Lower lobe of right lung (tissue), 2 donors: ENCODE data around the gene SZRD1. TPM values are rescaled to one million over a fixed set of nuclear protein-coding genes. Genes with fewer than 3 reads are reported as not detected.

Source experiments
- ATAC-seq, 2 donors: fragments of 200-7000 bp; cut with Tn5 transposase; one replicate each; pipeline ENCODE4 v1.9.1; 2020 to 2022; ENCODE audit warnings: mild to moderate bottlenecking in 2 of 2, moderate library complexity in 2 of 2
- DNase-seq: peaks from one replicate; pipeline ENCODE4 v3.0.0-alpha.2; 2020
- H3K27ac ChIP-seq: fragments of 200-600 bp; one replicate; pipeline ENCODE4 v1.8.0; 2022
- H3K27me3 ChIP-seq: fragments of 200-600 bp; one replicate; pipeline ENCODE4 v1.8.0; 2022; ENCODE audit warnings: low read depth
- H3K36me3 ChIP-seq: fragments of 200-600 bp; one replicate; pipeline ENCODE4 v1.8.0; 2022; ENCODE audit warnings: mild to moderate bottlenecking
- H3K4me1 ChIP-seq: fragments of 200-600 bp; one replicate; pipeline ENCODE4 v1.8.0; 2022
- H3K4me3 ChIP-seq: fragments of 200-600 bp; one replicate; pipeline ENCODE4 v1.8.0; 2022; ENCODE audit warnings: mild to moderate bottlenecking
- H3K9me3 ChIP-seq: fragments of 200-600 bp; one replicate; pipeline ENCODE4 v1.8.0; 2022
- CTCF ChIP-seq: fragments of 200-600 bp; IDR thresholded peaks from one replicate; pipeline ENCODE4 v1.8.0; 2022; ENCODE audit warnings: antibody characterized with exemption, mild to moderate bottlenecking
- intact Hi-C: fragments of 100-400 bp; cut with DNase I; formaldehyde crosslinking; loops from one replicate; pipeline ENCODE4 v1.11.0; 2022
- long read RNA-seq: library from polyadenylated mRNA; unstranded; transcript quantifications from one replicate; pipeline ENCODE4 v2.0.0, GENCODE V29; 2021
- total RNA-seq: library from RNA; stranded (reverse); fragmentation: NEBNext Ultra II Directional; extraction: Animal tissue kit (Norgen Biotek cat#: 25700); gene quantifications from one replicate; pipeline ENCODE4 v1.2.1, GENCODE V29; 2021
- donor health status: DM: no; HTN: yes; CAD: no; lungs with severe emphysema.

Gene SZRD1, protein sequence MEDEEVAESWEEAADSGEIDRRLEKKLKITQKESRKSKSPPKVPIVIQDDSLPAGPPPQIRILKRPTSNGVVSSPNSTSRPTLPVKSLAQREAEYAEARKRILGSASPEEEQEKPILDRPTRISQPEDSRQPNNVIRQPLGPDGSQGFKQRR
- 111 TPM for total RNA-seq
- long read RNA-seq, transcript SZRD1-203 (4 exons, 892 nt) = minor isoform, 6 of 121 reads
- long read RNA-seq, transcript SZRD1-202 (3 exons, 3,447 nt) = major isoform, 26 of 121 reads
- long read RNA-seq, transcript SZRD1-201 (4 exons, 3,636 nt) = minor isoform, 13 of 121 reads
- long read RNA-seq, transcript SZRD1-210 (3 exons, 3,401 nt) = minor isoform, 12 of 121 reads
- long read RNA-seq, partial matches to known transcripts = 35 of 121 reads
- long read RNA-seq, other reads (novel, unspliced or antisense) = 29 of 121 reads

GRCh38 chr1:16366722-16367257, at the start of gene SZRD1:
Gene SZRD1, plus strand, starts transcription at chr1:16367242. Its CDS starts 16 bp downstream, at chr1:16367258.
- Histone ChIP-seq H3K9me3 (no peaks in the 10 kb centered on the region), H3K4me3 (peak within 1 kb of the TSS; percentile 96), H3K4me1 (peaks cover 42% of the 10 kb centered on the region), H3K27ac (peak within 1 kb of the TSS; percentile 92), H3K36me3 (no peaks in the 10 kb centered on the region), H3K27me3 (no peaks in the 10 kb centered on the region)
- no peak for TF ChIP-seq CTCF
- peak; percentile 96 to 98 for ATAC-seq
- DNase-seq = peak; percentile 98
- intact Hi-C loops = no loop called here

DNA sequence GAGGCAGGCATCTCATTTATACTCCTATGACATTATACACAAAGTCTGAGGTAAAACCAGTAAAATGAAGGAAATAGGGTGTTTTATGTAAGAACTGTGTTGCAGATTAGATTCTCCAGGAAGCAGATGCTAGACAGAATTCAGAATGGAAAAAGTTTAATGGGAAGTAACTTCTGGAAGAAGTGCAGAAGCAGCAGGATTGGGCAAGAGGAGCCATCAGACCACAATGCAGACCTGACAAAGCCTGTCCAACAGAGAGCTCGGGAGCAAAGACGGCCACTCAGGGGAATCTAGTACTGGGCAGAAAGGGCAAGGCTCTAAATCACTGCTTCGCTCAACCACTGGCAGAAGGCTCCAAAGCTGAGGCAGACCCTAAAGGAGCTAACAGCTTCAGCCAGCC, 48.5 kb upstream of the SZRD1 start:
- no peaks in the 10 kb centered on the region for H3K9me3 ChIP-seq
- DNase-seq (no peak), ATAC-seq (peak; percentile 47 to 71)
- TF ChIP-seq CTCF = no peak
- H3K4me3 ChIP-seq = no peak overlapping the region
- peaks cover 37% of the 10 kb centered on the region for H3K4me1 ChIP-seq
- H3K36me3 ChIP-seq = peaks cover 23% of the 10 kb centered on the region
- intact Hi-C loops = no loop called here
- H3K27me3 ChIP-seq = no peaks in the 10 kb centered on the region
- no peak overlapping the region for H3K27ac ChIP-seq

DNA sequence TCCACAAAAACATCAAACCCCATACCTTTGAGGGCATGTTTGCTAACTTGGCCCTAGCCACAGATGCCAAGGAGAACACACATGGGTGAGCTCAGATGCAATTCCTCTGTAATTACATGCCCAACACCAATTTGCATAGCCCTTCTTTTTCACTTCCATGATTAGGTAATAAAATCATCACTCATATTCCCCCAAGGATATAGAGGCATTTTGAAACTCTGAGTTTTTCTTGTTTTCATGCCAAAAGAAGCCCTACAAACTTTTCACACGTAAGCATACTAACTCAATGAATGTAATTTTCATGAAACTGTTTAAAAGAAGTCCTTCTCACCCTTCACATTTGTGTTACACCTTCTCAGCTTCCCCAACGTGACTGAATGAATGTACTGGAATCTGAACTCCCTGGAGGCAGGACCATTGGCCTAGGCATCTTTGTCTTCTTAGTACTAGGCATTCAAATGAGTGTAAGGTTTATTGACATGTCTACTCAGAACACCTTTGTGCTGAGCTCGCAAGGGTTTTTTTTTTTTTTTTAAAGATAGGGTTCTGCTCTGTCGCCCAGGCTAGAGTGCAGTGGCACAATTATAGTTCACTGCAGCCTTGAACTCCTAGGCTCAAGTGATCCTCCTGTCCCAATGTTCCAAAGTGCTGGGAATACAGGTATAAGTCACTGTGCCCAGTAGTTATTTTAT, 45.7 kb upstream of the SZRD1 start:
- DNase-seq (no peak), ATAC-seq (no peak)
- no peak overlapping the region for H3K4me3 ChIP-seq
- no peak for TF ChIP-seq CTCF
- H3K36me3 ChIP-seq = peaks cover 2% of the 10 kb centered on the region
- H3K27ac ChIP-seq = no peak overlapping the region
- intact Hi-C loops = no loop called here
- peaks cover 35% of the 10 kb centered on the region for H3K4me1 ChIP-seq
- H3K27me3 ChIP-seq = no peaks in the 10 kb centered on the region
- no peaks in the 10 kb centered on the region for H3K9me3 ChIP-seq

- Histone ChIP-seq H3K4me3 (no peak overlapping the region), H3K9me3 (no peaks in the 10 kb centered on the region), H3K4me1 (peaks cover 17% of the 10 kb centered on the region), H3K27ac (no peak overlapping the region), H3K27me3 (no peaks in the 10 kb centered on the region), H3K36me3 (peaks cover 5% of the 10 kb centered on the region)
- DNase-seq (no peak), ATAC-seq (peak; percentile 78 to 88)
- no peak for TF ChIP-seq CTCF
- intact Hi-C loops = no loop called here
Observed at GRCh38 chr1:16324456-16324890, 42.6 kb upstream of the SZRD1 start.

GRCh38 chr1:16326833-16327404, 40.1 kb upstream of the SZRD1 start:
- DNase-seq (no peak), ATAC-seq (peak; percentile 55 to 67)
- H3K27ac ChIP-seq = no peak overlapping the region
- H3K4me3 ChIP-seq = no peak overlapping the region
- peaks cover 5% of the 10 kb centered on the region for H3K36me3 ChIP-seq
- TF ChIP-seq CTCF = no peak
- H3K9me3 ChIP-seq = no peaks in the 10 kb centered on the region
- H3K27me3 ChIP-seq = no peaks in the 10 kb centered on the region
- H3K4me1 ChIP-seq = peaks cover 17% of the 10 kb centered on the region
- intact Hi-C loops = no loop called here
